HPDE6-E6E7 (cell line): ENCODE measurements around the gene CDKL5.
"Not testable (repeated sequence)": the region's sequence is repeated elsewhere in the genome, so short reads cannot be mapped to it uniquely, and the experiment has no call there.

Experiments used
- DNase-seq: peaks from one replicate; pipeline ENCODE4 v3.0.0; 2011; ENCODE audit warnings: missing footprints; ENCODE audit errors: extremely low spot score

Gene CDKL5

DNA sequence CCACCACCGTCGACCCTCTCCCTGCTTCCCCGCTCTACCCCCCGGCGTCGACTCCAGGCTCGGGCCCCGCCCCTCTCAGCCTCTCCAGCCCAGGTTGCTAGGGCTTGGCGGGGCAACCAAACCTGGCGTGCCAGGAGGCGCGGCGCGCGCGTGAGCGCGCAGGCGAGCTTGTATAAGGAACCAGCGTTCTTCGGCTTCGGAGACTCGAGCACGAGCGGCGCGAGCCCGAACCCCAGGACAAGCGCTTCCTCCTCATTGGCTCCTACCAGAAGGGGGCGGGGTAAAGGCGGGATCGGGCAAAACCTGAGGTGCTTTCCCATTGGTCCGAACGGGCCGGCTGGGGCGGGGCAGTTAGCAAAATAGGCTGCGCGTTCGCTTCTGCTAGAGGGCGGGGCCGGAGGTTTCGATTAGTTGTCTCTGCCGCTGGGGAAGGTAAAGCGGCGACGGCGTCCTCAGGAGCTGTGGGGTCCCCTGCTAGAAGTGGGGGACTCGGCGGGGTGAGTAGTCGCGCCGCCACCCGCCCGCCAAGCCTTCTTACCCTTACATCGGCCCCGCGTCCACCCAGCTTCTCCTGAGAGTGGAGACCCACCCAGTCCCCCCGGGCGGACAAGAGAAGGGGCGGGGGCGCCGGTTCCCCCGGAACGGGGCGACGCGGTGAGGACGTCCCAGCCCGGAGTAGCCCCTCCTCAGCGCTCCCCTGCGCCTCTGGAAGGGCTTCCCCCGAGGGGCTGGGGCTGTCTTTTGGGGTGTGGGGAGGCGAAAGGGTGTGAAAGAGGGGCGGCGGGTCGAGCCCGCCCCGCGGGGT, at the start of gene CDKL5:
Gene CDKL5, plus strand, starts transcription at position 410 of the 805 bp plus-strand sequence. CDS start 81,489 bp downstream, outside the sequence.
- DNase-seq: peak; percentile 53

DNA sequence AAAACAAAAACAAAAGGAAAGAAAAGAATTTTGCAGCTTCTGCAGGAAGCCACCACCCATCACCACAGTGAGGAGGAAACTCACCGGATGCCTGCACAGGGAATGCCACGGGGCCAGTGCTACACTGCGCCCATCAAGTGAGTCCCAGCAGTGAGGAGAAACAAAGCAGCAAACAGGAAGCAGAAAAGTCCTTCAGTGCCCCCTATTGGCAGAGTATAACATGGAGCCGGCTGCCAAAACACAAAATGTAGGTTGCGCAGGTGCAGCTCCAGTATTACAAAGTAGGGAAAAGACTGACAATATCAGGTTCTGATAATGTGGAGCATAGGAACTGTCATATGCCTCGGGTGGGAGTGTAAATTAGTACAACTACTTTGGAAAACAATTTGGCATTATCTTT, 47.6 kb upstream of the CDKL5 start:
- no peak for DNase-seq

DNA sequence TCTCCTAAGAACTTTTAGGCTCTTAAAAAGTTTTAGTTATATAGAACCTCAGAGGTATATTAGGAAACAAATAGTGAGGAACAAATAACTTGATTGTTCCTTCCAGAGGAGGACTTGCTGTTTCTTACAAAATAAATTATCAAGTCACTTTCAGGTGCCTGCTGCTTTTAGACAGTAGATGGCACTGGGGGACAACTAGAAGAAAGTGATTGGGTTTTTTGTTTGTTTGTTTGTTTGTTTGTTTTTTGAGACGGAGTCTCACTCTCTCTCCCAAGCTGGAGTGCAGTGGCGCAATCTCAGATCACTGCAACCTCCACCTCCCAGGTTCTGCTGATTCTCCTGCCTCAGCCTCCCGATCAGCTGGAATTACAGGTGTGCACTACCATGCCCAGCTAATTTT, 35.4 kb upstream of the CDKL5 start:
- DNase-seq: no peak

DNA sequence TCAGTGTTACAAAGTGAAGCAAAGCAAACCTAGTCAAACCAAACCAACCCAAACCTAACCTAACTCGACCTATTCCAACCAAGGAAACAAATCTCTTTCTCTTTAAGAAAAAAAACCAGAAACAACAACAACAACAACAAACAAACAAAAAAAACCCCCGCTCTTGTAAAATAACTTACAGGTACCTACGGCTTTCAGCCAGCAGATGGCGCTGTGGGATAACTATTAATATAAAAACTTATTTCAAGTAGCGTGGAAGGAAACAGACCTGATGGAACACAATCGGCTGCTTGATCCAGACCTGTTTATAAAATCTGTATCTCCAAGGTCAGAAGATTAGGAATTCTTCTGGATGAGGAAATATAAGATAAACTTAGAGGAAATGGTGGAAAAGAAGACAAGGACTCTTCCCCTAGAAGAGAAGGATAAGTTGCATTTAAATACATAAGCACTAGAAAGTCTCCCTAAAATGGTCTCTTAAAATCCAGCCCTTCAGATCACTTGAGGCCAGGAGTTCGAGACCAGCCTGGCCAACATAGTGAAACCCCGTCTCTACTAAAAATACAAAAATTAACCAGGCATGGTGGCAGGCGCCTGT, 34.4 kb upstream of the CDKL5 start:
- no peak for DNase-seq

DNA sequence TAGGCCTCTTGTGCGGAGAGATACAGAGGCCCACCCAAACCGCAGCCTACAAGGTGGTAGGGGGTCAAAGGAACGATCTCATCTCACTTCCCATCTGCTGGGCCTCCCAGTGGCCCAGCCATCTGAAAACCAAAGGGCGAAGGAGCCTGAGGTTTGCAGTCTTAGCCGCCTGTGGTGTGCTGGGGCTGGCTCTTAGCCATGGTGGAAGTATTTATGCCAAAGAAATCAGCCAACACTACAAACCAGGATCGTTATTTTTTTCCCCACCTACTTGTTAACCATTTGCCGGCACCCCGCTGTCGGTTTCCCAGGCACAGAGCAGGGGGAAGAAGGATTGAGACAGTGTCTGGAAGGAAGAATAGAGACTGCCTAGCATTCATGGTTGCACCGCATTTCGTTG, 30.9 kb upstream of the CDKL5 start:
- no peak for DNase-seq

DNA sequence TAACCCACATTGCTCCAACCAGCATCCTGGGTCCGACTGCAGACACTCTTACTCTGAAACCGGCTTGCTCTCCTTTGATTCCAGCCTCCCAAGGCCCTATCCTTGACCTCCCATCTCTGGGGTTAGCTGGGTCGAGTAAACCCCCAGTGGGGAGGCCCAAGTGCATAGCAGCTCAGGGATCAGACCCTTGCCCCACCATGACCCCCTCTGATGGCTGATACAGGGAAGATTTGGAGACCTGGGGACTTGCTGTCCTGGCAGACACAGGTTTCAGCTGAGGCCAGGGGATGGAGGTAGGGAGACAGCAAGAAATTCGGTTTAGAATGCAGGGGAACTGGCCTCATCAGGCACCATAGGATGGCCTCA, 23.6 kb upstream of the CDKL5 start:
- no peak for DNase-seq

DNA sequence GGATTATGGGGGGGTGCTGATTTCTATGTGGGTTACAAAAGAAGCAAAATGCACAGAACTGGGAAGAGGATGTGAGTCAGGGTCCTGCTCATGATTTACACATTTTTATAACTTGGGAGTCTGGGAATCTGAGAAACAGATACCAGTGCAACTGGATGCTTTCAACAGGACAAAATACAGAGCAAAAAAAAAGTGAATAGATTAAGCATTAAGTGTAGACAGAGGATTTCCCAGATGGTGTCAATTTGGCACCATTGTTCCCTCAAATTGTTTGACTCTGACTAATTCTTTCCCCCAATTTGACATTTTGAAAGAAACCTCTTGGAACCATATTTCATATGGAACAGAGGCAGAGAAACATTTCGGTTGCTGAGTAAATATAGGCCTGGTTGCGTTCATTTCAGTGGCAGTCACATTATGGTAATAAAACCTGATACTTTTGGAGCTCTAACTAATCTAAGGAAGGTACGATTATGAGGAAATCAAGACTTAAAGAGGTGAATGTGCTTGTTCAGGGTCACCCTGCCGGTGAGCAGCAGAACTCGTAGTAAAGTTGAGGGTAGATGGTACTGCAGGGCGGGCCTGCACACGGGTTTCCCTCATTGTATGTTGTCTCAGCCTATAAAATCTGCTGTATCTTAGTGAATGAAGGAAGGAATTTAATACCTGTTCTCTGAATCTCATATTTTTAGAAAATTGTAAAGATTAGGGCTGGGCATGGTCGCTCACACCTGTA, 18.7 kb upstream of the CDKL5 start:
- DNase-seq: no peak

DNA sequence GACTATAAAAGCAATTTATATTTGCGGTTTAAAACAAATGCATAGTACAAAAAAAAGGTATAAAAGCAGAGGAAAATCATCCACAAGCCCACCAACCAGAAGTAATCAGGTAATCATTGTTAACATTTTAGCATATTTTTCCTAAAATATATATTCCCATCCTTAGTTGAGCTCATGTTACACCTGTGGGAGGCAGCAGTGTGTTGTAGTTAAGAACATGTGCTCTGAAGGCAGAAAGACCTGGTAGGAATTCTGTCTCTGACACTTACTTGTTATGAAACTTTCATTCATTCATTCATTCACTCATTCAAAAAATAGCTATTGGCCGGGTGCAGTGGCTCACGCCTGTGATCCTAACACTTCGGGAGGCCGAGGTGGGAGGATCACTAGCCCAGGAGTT, 15.4 kb upstream of the CDKL5 start:
- no peak for DNase-seq

DNA sequence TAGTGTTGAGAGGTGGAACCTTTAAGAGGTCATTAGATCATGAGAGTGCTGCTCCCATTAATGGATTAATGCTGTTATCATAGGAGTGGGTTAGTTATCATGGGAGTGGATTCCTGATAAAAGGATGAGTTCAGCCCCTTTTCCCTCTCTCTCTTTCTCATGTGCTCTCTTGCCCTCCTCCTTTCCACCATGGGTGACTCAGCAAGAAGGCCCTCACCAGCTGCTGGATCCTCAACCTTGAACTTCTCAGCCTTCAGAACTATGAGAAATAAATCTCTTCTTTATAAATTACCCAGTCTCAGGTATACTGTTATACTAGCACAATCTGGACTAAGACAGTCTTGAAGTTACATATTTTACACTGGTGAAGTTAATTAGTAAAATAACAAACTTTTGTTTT, 10.0 kb upstream of the CDKL5 start:
- no peak for DNase-seq

DNA sequence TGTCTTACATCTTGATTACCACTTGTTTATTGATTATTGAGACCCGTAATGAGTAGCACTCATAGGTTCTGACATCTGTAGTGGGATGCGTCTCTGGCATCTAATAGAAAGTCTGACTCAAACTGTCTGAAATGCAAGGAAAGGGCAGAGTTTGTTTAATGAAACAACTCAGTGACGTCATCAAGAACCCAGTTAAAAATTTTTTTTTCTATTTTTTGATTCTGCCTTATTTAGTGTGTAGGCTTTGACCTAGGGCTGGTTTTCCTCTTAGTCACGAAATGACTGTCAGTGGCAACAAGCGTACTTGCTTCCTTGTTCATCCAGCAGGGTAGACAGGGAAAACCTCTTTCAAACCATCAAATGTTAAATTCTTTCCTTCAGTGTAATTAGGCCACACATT, 3.1 kb upstream of the CDKL5 start:
- DNase-seq: peak; percentile 7

DNA sequence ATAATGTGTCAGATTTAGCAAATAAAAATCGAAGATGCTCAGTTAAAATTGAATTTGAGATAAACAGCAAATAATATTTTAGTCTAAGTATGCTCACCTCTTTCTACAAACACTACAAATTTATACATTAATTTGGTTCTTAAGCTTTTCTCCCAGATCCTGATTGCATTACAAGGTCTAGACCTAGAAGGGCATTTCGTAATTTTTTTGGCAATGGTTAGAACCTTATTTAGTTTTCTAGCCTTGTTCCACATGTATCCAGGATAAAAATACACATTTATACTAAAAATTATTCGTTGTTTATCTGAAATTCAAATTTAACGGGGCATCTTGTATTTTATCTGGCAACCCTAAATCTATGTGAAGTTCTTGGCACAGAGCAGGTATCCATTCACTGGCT, 2.5 kb upstream of the CDKL5 start:
- no peak for DNase-seq

DNA sequence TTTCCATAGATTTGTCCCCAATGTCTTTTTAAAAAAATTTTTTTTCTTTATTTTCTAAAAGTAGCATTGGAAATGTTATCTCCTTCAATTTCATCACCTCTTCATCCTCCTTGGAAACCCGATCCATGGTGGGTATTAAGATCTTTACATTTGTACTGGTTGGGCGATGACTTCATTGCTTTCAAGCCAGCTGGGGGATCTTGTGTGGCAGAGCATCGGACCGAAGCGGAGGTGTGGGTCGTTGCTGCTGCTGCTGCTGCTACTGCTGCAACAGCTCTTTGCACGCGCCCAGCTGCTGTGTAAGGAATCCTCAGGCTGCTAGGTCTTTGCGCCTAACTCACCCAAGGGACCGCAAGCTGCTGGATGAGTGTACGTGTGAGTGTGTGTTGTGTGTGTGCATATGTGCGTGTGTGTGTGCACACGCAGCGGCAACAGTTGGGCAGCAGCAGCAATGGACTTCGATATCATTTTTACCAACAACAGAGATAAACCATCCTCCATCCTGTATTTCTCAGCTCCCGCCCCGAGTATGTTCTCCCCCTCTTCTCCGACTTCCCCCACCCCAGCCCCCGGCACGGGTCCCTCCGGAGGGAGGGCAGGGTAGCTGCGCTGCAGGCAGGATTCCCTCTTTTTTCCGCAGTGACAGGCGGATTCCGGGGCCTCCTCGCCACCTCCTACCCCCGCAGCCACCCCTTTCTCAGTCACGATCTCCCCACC, 768 bp upstream of the CDKL5 start:
- no peak for DNase-seq

DNA sequence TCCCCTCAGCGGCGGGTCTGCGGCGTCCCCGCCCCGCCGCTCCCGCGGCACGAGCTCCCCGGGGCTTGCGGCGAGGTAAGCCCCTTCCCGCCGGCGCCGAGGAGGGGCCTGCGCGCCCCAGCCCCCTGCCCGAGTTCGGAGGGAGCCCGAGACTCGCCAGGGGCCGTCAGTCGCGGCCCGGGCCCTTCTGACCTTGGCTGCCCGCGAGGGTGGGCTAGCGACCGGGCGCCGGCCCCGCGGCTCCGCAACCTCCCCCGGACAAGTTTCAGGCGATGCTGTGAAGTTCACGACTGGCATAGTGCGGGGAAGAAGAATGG, 554 bp downstream of the CDKL5 start:
- no peak for DNase-seq

DNA sequence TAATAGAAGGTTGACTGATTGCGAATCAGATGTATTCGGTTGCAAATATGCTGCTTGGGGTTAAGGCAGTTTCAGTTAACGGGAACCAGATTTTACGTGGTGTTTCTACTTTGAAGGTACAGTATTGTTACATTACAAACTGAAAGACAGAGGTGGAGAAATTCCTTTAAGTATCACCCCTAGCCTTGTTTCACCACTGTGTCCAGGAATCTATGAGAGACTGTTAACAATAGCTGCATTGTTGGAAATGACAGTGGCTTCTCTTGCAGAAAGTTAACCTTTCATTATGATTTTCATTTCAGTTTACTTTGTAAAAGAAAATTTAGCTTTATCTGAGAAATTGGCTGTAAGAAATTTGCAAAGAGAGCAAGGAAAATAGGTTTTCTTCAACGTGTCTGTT, 2.6 kb downstream of the CDKL5 start:
- no peak for DNase-seq

DNA sequence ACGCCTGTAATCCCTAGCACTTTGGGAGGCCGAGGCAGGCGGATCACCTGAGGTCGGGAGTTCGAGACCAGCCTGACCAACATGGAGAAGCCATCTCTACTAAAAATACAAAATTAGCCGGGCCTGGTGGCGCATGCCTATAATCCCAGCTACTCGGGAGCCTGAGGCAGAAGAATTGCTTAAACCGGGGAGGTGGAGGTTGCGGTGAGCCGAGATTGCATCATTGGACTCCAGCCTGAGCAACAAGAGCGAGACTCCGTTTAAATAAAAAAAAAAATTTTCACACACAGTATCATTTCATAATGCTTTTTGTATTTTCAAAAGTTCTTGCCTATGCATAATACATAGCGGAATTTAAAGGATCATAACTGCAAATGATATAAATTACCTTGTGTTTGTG, 7.9 kb downstream of the CDKL5 start:
- DNase-seq: not testable (repeated sequence)

DNA sequence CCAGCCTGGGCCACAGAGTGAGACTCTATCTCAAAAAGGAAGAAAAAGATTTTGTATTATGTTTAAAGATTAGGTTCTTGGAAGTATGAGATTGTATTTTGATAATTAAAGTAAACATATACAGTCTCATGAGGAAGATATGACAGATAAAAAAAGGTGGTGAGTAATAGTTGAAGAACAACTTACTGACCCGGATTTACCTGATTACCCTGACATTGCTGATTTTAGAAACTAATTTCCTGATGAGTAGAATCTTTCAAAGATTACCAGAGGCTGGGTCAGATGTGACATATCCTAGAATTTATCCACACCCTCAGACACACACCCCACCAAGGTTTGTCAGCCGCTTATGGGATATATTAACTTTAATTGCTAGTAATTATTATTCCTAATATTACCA, 9.5 kb downstream of the CDKL5 start:
- DNase-seq: no peak

DNA sequence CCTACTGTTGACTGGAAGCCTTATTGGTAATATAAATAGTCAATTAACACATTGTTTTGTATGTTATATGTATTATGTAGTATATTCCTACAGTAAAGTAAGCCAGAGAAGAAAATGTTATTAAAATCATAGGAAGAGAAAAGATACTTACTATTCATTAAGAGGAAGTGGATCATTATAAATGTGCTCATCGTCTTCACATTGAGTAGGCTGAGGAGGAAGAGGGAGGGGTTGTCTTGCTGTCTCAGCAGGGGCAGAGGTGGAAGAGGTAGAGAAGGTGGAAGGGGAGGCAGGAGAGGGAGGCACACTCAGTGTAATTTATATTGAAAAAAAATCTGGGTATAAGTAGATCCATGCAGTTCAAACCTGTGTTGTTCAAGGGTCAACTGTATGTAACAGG, 10.6 kb downstream of the CDKL5 start:
- DNase-seq: no peak

DNA sequence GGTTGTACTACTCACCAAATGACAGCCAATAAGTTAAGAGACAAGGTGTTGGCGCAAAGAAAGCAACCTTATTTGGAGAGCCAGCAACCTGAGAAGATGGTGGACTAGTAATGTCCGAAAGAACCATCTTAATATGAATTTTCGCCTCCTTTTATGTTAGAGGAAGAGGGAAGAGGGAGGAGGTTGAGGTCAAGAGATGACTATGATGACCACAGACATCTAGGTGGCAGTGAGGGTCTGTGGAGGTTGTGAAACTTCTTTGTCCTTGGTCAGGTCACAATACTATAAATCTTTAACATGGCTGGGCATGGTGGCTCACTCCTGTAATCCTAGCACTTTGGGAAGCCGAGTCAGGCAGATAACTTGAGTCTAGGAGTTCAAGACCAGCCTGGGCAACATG, 15.4 kb downstream of the CDKL5 start:
- DNase-seq: no peak

DNA sequence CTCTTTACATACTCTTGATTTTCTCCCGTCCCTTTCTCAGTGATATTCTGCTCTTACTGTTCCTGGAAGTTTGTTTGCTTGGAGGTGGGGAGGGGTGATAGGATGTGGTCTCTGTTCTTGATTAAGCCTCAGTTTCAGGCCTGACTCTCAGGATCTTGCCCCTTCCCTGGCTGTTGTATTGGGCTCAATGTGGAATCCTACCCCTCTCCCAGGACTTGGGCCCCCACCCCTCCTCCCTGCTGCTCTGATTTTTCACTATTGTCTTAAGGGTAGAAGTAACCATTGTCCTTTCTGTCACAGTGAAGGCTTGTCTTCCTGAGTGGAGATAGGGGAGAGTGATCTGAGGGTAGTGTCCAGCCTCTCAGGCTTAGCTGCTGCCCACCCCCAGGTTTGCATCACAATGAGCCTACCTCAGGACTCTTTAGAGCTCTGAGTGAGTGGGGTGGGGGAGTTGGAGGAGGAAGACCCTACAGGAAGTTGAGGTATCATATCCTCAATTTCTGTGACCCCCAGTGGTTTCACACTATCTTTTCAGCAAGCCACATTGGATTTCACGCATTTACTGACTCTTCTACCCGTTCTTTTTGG, 16.5 kb downstream of the CDKL5 start:
- no peak for DNase-seq

DNA sequence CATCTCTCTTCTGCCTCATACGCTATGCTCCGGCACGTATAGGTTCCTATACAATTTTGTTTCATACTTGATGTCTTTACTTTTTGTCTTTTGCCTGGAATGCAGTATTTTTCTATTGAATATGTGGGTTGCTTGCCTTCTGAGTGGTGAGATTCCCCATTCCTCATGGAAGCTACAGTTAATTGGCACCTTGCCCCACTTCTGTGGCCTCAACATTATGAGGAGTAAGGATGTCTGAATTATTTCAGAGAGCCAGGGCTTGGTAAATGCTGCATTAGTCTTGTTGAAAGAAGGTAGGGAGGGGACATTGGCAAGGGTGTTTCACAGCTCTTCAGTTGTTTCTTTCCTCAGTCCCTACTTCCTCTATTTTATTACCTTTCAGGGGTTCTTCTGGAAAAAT, 23.0 kb downstream of the CDKL5 start:
- DNase-seq: no peak

DNA sequence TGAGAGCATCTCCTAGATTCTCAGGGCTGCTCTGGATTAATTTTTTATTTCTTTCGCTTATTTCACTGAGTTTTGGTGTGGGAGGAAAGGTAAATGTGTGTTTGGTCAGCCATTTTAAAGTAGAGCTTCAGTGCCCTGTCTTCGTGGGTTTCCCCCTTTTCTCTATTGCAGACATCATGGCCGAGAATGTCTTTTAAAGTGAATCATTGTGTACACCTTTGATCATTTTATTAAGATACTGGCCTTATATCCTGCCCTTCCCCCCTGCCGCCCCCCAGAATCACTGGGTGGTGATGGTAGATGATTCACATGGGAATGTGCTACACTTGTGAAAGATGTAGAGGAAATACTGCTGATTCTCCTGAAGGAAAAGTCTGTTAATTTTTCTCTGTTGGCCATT, 23.8 kb downstream of the CDKL5 start:
- no peak for DNase-seq

DNA sequence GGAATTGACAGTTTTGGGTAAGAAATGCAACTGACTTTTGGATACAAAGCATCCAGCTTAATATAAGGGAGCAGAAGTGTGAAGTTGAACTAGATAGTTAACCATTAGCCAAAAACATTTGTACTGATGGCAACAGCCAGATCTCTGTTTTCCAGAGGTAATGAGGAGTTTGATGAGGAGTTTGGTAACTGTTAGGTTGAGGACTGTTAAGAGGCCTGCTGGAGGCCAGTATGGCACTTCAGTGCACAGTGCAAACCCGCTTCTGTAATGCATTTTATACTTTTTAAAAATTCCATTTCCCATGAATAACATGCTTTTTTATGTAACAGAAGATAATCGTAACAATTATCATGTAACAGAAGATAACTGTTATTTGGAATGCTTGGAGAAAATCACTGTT, 30.0 kb downstream of the CDKL5 start:
- no peak for DNase-seq
